Mucosa of descending colon (tissue), 3 donors: ENCODE data around the gene GDF10. TPM values are rescaled to one million over a fixed set of nuclear protein-coding genes. Genes with fewer than 3 reads are reported as not detected.

Source experiments
- ATAC-seq: fragments of 200-7000 bp; cut with Tn5 transposase; one replicate; pipeline ENCODE4 v1.9.1; 2020; ENCODE audit warnings: mild to moderate bottlenecking, moderate library complexity
- DNase-seq, 3 donors: peaks; one replicate each; pipeline ENCODE4 v3.0.0-alpha.2; 2020
- H3K36me3 ChIP-seq: fragments of 200-600 bp; one replicate; pipeline ENCODE4 v1.8.0; 2021; ENCODE audit warnings: low read depth, mild to moderate bottlenecking
- H3K4me1 ChIP-seq: fragments of 200-600 bp; one replicate; pipeline ENCODE4 v1.8.0; 2021; ENCODE audit warnings: low read depth, mild to moderate bottlenecking
- H3K4me3 ChIP-seq: fragments of 200-600 bp; one replicate; pipeline ENCODE4 v1.8.0; 2021; ENCODE audit warnings: mild to moderate bottlenecking
- H3K9me3 ChIP-seq: fragments of 200-600 bp; one replicate; pipeline ENCODE4 v1.8.0; 2021; ENCODE audit warnings: mild to moderate bottlenecking
- intact Hi-C, 2 donors: fragments of 100-400 bp; cut with DNase I in 1 of 2; cut with micrococcal nuclease in 1 of 2; formaldehyde crosslinking; loops; one replicate each; pipeline versions ENCODE4 v1.11.0 to v1.11.1; 2022; cut with DNase I, micrococcal nuclease
- total RNA-seq, 3 donors: library from RNA; stranded (reverse); fragmentation: NEBNext Ultra II Directional in 2 of 3; extraction: Animal tissue kit (Norgen Biotek cat#: 25700) in 2 of 3; gene quantifications; one replicate each; pipeline versions ENCODE4 v1.2.1 to v1.2.4, GENCODE V29; 2021 to 2023
- TF ChIP-seq, protein P1 (sequence below): fragments of 200-600 bp; IDR thresholded peaks from one replicate; pipeline ENCODE4 v1.8.0; 2022; ENCODE audit warnings: antibody characterized with exemption, mild to moderate bottlenecking
- donor health status: DM: no; HTN: no; CAD: no; lungs with moderate emphysema.
- donor health status: DM: no; HTN: no; CAD: no.
- donor health status: DM: no; HTN: yes; CAD: no.

Gene GDF10
- total RNA-seq, 3 donors from 2014 or later = 0.14 to 3.2 (median 0.41) TPM

DNA sequence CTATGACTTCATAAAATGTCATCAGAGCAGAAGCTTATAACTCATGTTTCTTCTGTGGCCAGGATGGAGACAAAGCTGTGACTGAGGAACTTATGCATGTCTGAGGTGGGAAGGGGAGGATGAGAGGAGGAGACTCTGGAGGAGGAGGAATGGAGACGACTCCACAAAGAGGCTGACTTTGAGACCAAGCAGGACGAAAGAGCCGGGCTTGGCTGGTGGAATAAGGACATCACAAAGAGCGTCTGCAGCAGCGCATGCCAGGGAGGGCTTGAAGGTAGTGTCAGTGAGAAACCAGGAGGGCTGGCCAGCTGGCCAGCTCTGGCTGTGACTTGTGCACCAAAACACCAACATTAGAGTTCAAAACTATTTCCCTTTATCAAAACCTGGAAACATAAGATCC, 16.1 kb downstream of the GDF10 start:
- intact Hi-C loops = loop anchor here (5.0 to 10.0 kb wide), 2 partner anchors 269 to 291 kb away; no protein-coding TSS in a partner anchor
- TF ChIP-seq, protein P1, sequence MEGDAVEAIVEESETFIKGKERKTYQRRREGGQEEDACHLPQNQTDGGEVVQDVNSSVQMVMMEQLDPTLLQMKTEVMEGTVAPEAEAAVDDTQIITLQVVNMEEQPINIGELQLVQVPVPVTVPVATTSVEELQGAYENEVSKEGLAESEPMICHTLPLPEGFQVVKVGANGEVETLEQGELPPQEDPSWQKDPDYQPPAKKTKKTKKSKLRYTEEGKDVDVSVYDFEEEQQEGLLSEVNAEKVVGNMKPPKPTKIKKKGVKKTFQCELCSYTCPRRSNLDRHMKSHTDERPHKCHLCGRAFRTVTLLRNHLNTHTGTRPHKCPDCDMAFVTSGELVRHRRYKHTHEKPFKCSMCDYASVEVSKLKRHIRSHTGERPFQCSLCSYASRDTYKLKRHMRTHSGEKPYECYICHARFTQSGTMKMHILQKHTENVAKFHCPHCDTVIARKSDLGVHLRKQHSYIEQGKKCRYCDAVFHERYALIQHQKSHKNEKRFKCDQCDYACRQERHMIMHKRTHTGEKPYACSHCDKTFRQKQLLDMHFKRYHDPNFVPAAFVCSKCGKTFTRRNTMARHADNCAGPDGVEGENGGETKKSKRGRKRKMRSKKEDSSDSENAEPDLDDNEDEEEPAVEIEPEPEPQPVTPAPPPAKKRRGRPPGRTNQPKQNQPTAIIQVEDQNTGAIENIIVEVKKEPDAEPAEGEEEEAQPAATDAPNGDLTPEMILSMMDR = no peak
- no peak for DNase-seq
- Histone ChIP-seq H3K4me1 (peaks cover 10% of the 10 kb centered on the region), H3K4me3 (no peak overlapping the region), H3K9me3 (no peaks in the 10 kb centered on the region), H3K36me3 (no peaks in the 10 kb centered on the region)
- ATAC-seq = no peak

DNA sequence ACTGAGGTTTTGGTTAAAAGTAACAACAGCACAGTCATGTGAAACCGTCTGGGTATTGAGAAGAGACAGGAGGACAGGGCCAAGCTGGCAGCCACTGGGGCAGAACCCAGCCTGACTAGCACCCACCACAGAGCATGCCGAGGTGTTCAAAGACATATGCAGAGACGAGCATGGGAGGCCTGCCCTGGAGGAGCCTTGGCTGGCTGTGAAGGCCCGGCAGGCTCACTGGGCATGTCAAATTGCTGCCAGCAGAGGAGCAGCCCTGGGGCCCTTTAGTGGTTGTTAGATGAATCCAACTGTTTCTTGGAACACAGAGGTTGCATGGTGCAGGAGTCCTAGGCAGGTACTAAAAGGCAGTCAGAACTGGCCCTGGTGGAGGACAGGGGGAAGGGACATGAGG, 17.3 kb downstream of the GDF10 start:
- Histone ChIP-seq H3K36me3 (no peaks in the 10 kb centered on the region), H3K9me3 (no peaks in the 10 kb centered on the region), H3K4me1 (no peaks in the 10 kb centered on the region), H3K4me3 (no peak overlapping the region)
- intact Hi-C loops = loop anchor here (5.0 to 10.0 kb wide), 2 partner anchors 270 to 292 kb away; no protein-coding TSS in a partner anchor
- TF ChIP-seq, protein P1 = no peak
- DNase-seq = no peak
- ATAC-seq = no peak

DNA sequence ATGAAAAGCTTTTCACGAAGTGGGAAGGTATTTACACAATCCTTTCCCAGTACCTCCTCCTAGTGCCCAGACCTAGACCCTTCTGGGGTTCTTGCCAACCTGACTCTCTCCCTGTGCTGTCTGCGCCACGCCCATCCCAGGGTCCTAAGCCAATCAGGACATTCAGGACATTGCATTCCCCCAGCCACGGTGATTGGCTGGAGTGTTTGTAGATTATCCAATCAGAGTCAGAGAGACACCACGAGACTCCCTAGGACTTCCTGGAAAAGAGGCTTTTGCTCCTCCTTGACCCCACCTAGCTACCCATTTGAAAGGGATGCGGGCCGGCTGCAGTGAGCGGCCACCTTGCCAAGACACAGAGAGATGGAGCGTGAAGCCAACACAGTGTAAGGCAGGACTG, 18.7 kb downstream of the GDF10 start:
- intact Hi-C loops = loop anchor here (5.0 to 10.0 kb wide), 2 partner anchors 271 to 294 kb away; no protein-coding TSS in a partner anchor

DNA sequence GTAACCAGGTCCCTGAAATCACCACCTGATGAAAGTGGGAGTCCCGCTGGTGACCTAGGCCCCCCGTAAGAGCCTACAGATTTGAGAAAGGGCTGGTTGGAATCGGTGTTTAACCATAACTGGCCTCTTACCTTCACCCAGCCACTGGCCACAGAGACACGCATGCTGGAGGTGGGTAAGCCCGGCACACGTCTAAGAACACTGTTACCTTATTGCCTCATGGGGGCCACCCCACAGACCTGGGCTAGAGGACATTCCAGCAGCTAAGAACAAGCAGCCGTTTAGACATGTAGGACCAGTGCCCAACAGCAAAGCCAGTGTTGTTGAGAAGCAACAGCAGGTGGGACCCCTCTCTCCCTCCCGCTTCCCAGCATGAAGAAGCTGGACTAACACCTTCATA, 19.8 kb downstream of the GDF10 start:
- intact Hi-C loops = loop anchor here (5.0 to 10.0 kb wide), 2 partner anchors 272 to 295 kb away; no protein-coding TSS in a partner anchor
- DNase-seq (no peak), ATAC-seq (no peak)
- Histone ChIP-seq H3K36me3 (no peaks in the 10 kb centered on the region), H3K9me3 (no peaks in the 10 kb centered on the region), H3K4me1 (no peaks in the 10 kb centered on the region), H3K4me3 (no peak overlapping the region)
- TF ChIP-seq, protein P1 = no peak

More for the DNA sequence above, 18.7 kb downstream of the GDF10 start:
- no peak overlapping the region for H3K4me3 ChIP-seq
- no peaks in the 10 kb centered on the region for H3K36me3 ChIP-seq
- TF ChIP-seq, protein P1 = no peak
- DNase-seq (no peak), ATAC-seq (no peak)
- no peaks in the 10 kb centered on the region for H3K4me1 ChIP-seq
- no peaks in the 10 kb centered on the region for H3K9me3 ChIP-seq

DNA sequence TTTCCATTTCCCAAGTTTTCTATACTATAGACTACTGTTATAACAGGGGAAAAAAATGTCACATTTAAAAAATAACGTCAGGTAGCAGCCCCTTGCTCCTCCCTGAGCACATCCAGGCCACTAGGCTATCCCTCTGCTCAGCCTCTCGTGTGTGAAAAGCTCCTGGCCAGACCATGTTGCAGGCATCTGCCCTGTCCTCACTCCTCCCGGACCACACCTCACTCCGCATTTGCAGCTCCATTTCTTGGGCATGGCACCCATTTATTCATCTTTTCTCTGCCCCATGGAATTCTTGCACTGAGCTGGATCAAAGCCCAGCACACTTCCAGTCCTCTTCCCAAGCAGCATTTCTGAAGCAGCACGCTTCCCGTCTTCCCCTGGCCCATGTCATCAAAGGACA, 20.8 kb downstream of the GDF10 start:
- H3K9me3 ChIP-seq = no peaks in the 10 kb centered on the region
- intact Hi-C loops = no loop called here
- H3K4me3 ChIP-seq = no peak overlapping the region
- TF ChIP-seq, protein P1 = no peak
- DNase-seq (no peak), ATAC-seq (no peak)
- no peaks in the 10 kb centered on the region for H3K4me1 ChIP-seq
- H3K36me3 ChIP-seq = no peaks in the 10 kb centered on the region
